HG03439 (cell line): ENCODE measurements around the gene SRRM2.

Source experiments
- ATAC-seq: cut with Tn5 transposase; IDR thresholded peaks from one replicate; pipeline ENCODE4 v1.9.1; 2021; ENCODE audit warnings: mild to moderate bottlenecking, moderate library complexity; ENCODE audit not compliant: unreplicated experiment

The SRRM2 gene

DNA sequence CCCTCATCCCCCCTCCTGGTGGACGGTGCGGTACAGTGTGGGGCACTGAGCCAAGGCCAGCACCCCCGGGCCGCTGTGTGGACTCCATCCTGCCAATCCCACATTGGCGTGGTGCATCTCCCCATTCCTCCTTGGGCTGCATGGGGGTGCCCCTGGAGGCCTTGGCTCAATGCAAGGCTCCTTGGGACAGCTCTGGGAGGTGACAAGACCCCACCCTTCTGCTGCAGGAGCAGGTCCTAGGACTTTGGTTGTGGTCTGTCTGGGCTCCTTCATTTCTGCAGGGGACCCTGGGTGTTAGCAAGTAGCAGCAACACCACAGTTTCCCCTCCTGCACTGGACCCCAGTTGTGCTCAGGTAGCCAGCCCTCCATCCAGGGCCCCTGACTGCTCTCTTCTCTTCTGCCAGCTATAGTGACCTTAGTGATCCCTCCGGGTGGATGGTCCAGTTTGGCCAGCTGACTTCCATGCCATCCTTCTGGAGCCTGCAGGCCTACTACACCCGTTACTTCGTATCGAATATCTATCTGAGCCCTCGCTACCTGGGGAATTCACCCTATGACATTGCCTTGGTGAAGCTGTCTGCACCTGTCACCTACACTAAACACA, 65.9 kb downstream of the SRRM2 start:
- no peak for ATAC-seq

DNA sequence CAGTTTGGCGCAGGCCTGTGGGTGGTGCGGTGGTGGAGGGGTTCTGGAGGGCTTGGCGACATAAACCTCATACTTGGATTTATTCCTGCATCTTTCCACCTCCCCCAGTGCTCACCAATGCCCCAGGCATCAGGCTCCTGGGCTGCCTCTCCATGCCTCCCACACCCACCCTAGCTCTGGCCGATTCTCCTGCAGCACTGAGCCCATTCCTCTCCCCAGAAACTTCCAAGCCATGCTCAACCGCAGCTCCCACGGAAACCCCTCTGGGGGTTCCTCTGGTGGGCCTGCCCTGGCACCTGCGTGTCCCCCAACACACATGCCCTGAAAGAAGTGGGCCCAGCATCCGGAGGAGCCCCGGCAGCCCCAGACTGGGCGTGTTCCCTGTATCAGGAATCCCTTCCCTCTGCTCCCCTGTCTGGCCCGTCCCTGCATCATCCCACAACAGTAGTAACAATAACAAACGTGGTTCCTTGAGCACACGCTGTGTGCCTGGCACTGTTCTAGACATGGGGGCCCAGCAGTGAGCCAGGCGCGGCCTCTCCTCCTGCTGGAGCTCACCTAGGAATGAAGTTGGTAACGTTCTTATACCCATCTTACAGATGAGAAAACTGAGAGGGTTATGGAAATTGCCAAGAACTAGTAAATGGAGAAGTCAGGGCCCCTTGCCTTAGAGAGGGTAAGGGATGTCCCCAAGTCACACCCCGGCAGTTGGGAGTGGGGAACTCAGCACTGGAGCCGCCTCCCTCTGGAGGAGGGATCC, 66.9 kb downstream of the SRRM2 start:
- no peak for ATAC-seq

DNA sequence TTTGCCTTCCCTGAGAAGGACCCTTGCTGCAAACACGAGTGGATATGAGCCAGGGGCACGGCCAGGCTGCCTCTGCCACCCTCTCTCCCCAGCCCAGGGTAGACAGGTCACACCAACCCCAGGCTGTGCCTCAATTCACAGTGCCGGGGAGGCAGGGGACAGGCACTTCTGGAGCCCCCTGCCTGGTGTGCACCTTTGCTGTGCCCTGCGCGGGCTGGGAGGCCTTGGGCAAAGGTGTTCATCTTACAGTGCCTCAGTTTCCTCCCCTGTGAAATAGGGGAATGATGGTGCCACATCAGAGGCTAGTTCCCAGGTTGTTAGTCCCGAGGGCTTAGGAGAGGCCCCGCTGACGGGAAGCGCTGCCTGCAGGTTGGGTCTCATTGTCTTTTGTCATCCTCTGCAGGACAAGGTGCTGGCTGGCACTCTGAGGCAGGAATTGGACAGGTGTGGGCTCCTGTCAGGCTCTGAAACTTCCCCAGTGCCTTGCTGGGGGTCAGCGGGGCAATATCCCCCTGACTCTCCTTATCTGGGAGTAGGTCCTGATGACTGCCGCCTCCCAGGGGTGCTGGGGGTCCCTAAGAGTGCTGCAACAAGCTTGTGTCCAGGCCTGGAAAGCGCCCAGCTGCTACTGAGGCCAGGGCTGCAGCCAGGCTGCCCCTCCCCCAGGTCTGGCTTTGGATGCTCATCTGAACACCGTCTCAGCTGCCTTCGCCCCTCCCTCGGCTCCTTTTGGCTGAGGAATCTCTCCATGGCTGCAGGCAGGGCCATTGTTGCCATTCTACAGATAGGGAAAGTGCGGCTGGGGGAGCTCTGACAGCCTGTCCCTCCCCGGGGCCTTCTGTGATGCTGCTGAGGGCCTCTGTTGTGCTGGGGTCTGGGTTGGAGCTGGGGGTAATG, 67.7 kb downstream of the SRRM2 start:
- no peak for ATAC-seq
